Mucosa of descending colon (tissue), 3 donors: ENCODE data around the gene TNFAIP8. TPM values are rescaled to one million over a fixed set of nuclear protein-coding genes. Genes with fewer than 3 reads are reported as not detected.

Source experiments
- ATAC-seq: fragments of 200-7000 bp; cut with Tn5 transposase; one replicate; pipeline ENCODE4 v1.9.1; 2020; ENCODE audit warnings: mild to moderate bottlenecking, moderate library complexity
- DNase-seq, 3 donors: peaks; one replicate each; pipeline ENCODE4 v3.0.0-alpha.2; 2020
- H3K36me3 ChIP-seq: fragments of 200-600 bp; one replicate; pipeline ENCODE4 v1.8.0; 2021; ENCODE audit warnings: low read depth, mild to moderate bottlenecking
- H3K4me1 ChIP-seq: fragments of 200-600 bp; one replicate; pipeline ENCODE4 v1.8.0; 2021; ENCODE audit warnings: low read depth, mild to moderate bottlenecking
- H3K4me3 ChIP-seq: fragments of 200-600 bp; one replicate; pipeline ENCODE4 v1.8.0; 2021; ENCODE audit warnings: mild to moderate bottlenecking
- H3K9me3 ChIP-seq: fragments of 200-600 bp; one replicate; pipeline ENCODE4 v1.8.0; 2021; ENCODE audit warnings: mild to moderate bottlenecking
- intact Hi-C, 2 donors: fragments of 100-400 bp; cut with DNase I in 1 of 2; cut with micrococcal nuclease in 1 of 2; formaldehyde crosslinking; loops; one replicate each; pipeline versions ENCODE4 v1.11.0 to v1.11.1; 2022; cut with DNase I, micrococcal nuclease
- total RNA-seq, 3 donors: library from RNA; stranded (reverse); fragmentation: NEBNext Ultra II Directional in 2 of 3; extraction: Animal tissue kit (Norgen Biotek cat#: 25700) in 2 of 3; gene quantifications; one replicate each; pipeline versions ENCODE4 v1.2.1 to v1.2.4, GENCODE V29; 2021 to 2023
- TF ChIP-seq, protein P1 (sequence below): fragments of 200-600 bp; IDR thresholded peaks from one replicate; pipeline ENCODE4 v1.8.0; 2022; ENCODE audit warnings: antibody characterized with exemption, mild to moderate bottlenecking
- donor health status: DM: no; HTN: no; CAD: no; lungs with moderate emphysema.
- donor health status: DM: no; HTN: no; CAD: no.
- donor health status: DM: no; HTN: yes; CAD: no.

Gene TNFAIP8
- total RNA-seq, 3 donors from 2014 or later, result 8.7 to 15.7 (median 12.3) TPM

DNA sequence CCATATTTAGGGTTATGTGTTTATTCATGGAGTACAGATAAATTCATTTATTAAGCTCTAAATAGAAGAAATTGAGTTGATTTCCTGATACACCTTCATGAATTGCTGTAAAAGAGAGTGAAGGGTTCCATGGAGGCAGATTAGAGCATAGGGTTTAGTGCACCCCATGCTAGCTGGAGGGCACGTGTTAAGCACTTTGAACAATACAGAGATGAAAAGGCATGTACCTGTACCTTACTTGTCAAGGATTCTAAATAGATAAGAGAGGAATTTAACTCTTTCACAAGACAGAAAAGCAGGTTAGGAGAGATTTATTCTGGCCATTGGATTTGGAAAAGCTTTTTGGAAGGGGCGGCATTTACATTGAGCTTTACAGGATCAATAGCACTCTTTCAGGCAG, 23.3 kb downstream of the TNFAIP8 start:
- no peak for ATAC-seq
- no peaks in the 10 kb centered on the region for H3K9me3 ChIP-seq
- no peaks in the 10 kb centered on the region for H3K4me1 ChIP-seq
- no peak for DNase-seq
- H3K36me3 ChIP-seq, result no peaks in the 10 kb centered on the region
- intact Hi-C loops, result no loop called here
- TF ChIP-seq, protein P1, sequence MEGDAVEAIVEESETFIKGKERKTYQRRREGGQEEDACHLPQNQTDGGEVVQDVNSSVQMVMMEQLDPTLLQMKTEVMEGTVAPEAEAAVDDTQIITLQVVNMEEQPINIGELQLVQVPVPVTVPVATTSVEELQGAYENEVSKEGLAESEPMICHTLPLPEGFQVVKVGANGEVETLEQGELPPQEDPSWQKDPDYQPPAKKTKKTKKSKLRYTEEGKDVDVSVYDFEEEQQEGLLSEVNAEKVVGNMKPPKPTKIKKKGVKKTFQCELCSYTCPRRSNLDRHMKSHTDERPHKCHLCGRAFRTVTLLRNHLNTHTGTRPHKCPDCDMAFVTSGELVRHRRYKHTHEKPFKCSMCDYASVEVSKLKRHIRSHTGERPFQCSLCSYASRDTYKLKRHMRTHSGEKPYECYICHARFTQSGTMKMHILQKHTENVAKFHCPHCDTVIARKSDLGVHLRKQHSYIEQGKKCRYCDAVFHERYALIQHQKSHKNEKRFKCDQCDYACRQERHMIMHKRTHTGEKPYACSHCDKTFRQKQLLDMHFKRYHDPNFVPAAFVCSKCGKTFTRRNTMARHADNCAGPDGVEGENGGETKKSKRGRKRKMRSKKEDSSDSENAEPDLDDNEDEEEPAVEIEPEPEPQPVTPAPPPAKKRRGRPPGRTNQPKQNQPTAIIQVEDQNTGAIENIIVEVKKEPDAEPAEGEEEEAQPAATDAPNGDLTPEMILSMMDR, result no peak
- no peak overlapping the region for H3K4me3 ChIP-seq

DNA sequence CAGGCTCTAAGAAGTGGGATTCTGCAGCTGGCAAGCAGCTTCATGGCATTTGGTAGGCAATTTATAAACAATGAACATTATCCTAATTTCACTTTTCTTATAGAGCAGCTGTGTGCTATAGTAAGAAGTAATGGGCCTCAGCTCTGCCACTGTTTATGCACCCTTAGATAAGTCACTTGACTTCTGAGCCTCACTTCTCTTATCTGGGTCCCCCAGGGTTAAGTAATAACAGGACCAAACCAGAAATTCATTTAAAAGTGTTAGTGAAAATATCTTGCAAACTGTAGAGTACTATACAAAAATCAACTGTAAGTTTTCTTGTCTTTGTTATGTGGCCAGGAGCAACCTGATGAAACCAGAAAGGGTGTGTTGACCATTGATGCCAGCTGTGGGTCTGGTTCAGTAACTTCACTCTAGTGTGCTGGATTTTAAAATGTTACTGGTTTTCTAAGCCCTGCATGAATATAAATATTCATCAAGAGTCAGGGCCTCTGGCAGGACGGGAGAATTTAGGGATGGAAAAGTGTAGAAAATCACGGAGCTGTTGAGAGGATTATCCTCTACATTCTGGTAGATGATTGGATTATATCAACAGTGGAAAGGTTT, 24.2 kb downstream of the TNFAIP8 start:
- no peaks in the 10 kb centered on the region for H3K9me3 ChIP-seq
- intact Hi-C loops, result no loop called here
- TF ChIP-seq, protein P1, result no peak
- H3K36me3 ChIP-seq, result no peaks in the 10 kb centered on the region
- H3K4me3 ChIP-seq, result no peak overlapping the region
- no peaks in the 10 kb centered on the region for H3K4me1 ChIP-seq
- DNase-seq (no peak), ATAC-seq (no peak)

DNA sequence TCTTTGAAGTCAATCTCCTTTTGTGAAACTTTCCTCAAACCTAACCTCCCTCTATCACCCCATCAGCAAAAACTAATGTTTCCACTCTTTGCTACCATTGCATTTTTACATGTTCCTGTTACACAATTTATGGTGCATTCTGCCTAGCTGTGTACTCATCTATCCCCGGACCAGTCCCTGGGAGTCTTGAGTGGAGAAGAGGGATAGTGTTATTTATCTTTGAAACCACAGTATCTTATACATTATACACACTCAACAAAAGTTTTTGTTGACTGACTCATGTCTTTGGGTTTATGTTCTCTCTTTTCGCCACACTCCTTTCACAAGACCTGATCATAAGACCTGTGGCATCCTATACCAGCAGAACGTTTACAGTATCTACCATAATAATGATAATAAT, 26.4 kb downstream of the TNFAIP8 start:
- Histone ChIP-seq H3K9me3 (no peaks in the 10 kb centered on the region), H3K4me3 (no peak overlapping the region), H3K36me3 (no peaks in the 10 kb centered on the region), H3K4me1 (no peaks in the 10 kb centered on the region)
- no peak for ATAC-seq
- TF ChIP-seq, protein P1, result no peak
- DNase-seq, result no peak
- intact Hi-C loops, result no loop called here

DNA sequence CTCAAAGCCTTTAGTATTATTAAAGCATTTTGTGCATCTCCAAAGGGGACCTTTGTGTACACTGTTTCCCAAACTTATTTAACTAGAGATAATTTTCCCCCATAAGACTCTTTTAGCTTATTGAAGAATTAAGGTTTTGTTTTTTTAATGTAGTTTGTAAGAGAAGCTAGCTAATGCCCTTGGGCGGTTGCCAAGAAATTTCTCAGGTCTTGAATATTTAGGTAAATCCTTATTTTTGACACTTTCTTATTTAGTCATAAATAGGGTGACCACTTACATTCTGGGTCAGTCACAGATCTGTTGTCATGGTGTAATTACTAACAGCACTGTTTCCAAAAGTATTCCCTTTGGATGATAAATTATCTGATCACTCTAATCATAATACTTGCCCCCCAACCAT, 27.2 kb downstream of the TNFAIP8 start:
- Histone ChIP-seq H3K4me3 (no peak overlapping the region), H3K36me3 (no peaks in the 10 kb centered on the region), H3K9me3 (no peaks in the 10 kb centered on the region), H3K4me1 (no peaks in the 10 kb centered on the region)
- ATAC-seq (no peak), DNase-seq (no peak)
- intact Hi-C loops, result no loop called here
- TF ChIP-seq, protein P1, result no peak

DNA sequence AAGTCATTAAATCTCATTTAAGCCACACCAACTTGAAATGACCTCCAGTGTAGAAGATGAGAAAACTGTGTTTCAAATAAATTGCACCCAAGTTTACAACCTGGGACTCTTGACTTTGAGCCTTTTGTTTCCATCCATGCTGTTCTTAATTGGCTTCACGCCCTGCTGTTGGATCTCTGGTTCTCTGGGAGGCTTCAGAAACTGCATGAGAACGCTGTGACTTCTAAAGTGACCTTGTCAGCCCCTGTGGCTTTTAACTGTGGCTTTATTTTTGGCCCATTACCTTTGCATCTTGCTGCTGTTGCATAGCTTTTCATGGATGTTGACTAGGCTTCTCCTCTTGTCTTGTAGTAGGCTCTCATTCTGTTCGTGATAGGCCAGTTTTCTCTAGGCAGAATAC, 29.3 kb downstream of the TNFAIP8 start:
- DNase-seq (peak in 1 of 3 donors; percentile 37), ATAC-seq (peak; percentile 36)
- intact Hi-C loops, result no loop called here
- TF ChIP-seq, protein P1, result no peak
- H3K4me3 ChIP-seq, result no peak overlapping the region
- no peaks in the 10 kb centered on the region for H3K36me3 ChIP-seq
- no peaks in the 10 kb centered on the region for H3K4me1 ChIP-seq
- no peaks in the 10 kb centered on the region for H3K9me3 ChIP-seq
